HG02840 (cell line): ENCODE results near the gene GOLGA6C.
"Not testable (repeated sequence)": the region's sequence is repeated elsewhere in the genome, so short reads cannot be mapped to it uniquely, and the experiment has no call there.

Source experiments
- ATAC-seq: cut with Tn5 transposase; IDR thresholded peaks from one replicate; pipeline ENCODE4 v1.9.1; 2021; ENCODE audit warnings: mild to moderate bottlenecking, moderate library complexity, moderate number of reproducible peaks; ENCODE audit not compliant: unreplicated experiment, low FRiP score

Gene GOLGA6C

DNA sequence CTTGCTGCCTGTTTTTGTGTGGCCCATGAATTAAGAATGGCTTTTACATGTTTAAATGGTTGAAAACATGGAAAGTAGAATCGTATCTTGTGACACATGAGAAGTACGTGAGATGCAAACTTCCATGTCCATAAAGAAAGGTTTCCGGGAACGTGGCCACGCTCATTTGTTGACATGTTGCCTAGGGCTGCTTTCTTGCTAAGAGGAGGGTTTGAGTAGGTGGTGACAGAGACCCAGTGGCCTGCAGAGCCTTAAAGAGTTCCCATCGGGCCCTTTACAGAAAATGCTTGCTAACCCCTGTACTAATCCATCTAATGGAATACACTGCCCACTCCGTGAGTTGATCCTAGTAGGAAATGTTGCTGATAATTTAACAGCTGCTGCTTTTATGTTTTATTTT, 31.0 kb upstream of the GOLGA6C start:
- ATAC-seq: not testable (repeated sequence)

DNA sequence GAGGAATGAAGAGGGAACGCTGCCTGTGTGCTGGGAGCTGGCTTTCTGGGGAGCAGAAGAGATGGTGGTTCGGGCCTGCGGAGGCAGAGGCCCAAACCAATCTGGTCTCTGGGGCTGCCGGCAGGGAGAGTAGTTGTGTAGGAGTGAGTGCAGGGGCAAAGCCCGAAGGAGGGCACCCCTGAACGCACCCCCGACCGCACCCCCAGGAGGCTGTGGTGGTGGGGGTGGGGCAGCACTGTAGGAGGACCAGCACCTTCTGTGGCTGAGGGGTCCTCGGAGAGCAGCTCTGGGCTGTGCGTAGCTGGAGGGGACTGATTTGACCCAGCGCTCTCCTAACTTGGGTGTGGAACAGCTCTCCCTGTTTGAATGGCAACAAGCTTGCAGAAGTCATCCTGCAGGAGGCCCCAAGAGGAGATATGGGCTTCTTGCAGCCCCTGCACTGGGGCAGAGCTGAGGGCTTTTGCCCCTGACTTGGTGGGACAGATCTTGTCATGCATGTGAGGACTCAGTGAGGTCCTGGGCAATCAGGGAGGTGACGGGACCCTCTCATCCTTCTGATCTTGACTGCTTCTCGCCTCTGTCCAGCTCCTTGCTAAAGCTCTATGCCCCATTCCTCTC, 30.4 kb upstream of the GOLGA6C start:
- no peak for ATAC-seq

DNA sequence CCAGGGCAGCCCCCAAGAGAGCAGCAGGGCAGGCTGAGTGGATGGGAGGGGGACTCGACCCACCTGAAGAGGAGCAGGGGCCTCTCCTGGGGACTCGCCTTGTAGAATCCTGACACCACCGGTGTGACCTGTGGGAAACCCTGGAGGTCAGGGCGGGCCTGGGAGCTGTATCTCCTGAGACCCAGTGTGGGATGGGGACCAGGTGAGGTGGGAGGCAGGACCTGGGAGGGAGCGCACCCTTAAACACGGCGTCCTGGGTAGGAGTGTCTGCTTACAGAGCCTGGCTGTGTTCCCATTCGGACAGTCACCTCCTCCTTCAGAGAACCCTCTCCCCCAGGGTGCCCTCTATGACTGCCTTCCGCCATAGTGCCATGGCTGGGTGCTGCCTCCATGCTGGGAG, 29.3 kb upstream of the GOLGA6C start:
- ATAC-seq: no peak

DNA sequence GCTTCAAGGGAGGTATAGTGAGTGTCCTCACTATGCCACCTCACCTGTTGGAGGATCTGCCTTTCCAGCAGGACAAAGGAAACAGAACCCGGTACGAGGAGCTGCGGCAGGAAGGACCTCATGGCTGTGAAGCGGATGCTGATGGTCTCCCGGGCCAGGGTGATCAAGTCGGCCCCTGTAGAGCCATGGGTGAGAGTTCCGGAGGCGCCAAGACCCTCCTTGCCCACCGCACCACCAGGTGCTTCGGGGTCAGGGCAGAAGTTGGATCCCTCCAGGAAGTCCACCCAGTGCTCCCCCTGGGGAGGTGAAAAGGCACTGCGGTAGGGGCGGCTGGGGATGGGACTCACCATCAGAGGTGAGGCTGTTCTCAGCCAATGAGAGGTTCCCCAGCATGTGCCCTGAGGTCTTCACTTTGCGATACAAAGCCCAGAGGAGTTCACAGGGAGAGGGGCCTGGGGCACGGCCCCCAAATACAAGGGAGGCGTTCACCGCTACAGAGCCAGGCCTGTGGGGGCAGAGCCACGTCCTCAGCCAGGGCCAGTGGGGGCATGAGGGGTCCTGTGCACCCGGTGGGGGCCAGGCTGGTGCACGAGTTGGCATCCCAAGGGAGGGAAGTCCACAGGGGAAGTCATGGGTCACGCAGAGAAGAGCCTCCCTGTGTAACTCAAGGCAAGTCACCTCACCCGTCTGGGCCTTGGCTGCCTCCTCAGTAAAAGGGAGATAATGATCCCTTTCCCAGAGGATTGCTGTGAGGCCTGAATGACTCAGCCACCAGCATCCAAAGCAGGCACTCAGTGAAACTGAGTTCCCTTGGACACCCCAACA, 28.7 kb upstream of the GOLGA6C start:
- ATAC-seq: no peak

DNA sequence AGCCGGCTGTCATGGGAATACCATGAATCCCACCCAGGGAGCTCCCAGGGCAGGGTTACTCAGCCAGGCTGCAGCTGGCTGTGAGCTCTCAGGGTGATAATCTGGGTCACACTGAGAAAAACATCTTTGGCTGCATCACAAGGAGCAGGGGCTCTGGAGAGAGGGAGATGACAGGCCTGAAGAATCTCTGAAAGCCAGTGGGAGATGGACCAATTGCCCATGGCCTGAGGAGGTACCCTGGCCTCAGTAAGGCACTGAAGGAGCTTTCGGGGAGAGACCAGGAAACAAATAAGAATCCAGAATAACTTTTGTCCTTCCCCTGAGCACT, 28.2 kb upstream of the GOLGA6C start:
- no peak for ATAC-seq

DNA sequence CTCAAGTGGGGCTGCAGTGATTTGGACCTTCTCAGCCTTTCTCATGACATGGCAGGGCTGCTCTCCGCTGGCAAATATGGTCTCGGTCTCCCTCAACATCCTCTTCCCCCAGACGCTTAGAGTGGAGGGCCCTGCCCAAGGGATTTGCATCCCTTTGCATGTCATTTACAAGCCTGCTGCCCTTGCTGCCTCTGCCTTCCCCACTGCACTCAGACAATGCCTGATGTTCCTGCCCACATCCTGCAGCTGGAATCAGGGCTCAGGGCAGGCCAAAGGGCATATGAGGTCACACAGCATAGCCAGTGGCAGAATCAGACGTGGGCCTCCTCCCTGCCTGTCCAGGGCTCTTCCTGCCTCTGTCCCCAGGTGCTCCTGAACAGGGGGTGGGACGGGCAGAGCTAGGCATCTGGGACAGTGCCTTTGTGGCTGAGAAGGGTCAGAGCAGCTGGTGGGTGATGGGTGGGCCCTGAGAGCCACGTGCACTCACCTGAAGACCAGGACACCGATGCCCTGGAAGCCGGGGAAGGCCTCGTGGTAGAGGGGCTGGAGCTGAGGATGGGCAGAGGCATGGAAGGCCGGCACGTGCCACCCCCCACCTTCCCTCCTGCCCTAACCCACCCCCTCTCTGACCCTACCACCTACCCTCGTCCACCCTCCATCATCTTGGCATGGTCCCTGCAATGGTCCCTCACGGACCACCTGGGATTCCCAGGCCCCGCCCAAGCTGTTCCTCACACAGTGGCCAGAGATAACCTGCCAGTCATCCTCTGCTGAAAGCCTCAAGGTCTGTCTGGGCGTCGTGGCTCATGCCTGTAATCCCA, 27.4 kb upstream of the GOLGA6C start:
- ATAC-seq: no peak

DNA sequence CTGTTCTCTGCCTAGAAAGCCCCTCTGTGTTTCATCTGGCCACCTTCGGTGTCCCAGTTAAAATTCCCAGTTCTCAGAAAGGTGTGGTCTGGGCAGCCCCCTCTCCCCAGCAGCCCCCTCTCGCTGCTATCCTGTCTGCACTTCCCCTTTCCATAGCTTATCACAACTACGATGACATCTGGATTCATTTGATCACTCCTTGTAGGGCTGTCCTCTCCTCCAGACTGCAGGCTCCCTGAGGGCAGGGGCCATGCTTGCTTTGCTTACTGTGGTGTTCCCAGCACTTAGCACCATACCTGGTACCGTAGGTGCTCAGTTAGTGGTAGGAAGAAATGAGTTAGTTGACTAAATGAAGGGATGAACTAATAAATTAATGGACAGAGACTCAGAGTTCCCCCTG, 26.3 kb upstream of the GOLGA6C start:
- ATAC-seq: no peak

DNA sequence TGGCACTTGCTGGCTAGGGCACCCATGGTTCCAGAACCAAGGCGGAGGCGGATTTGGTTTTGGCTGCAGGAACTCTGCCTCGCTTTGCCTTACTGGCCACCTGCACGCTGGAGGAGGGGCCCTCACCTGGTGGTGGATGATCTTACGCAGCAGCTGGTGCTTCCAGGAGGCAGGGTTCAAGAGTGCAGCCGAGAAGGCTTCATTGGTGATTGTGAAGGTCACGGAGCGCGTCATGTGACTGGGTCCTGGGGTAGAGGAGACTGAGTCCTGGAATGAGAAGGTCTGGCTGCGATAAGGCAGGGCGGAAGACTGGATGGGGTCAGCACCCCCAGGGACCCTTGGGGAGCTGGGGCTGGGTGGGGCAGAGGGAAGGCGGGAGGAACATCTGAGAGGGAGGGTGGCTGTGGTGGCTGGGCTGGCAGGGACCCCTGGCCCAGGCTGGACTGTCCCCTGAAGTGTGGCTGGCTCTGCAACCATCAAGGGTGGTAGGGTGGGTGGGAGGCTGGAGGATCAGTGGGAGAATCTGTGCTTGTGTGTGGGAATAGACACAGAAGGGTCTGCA, 25.8 kb upstream of the GOLGA6C start:
- no peak for ATAC-seq

DNA sequence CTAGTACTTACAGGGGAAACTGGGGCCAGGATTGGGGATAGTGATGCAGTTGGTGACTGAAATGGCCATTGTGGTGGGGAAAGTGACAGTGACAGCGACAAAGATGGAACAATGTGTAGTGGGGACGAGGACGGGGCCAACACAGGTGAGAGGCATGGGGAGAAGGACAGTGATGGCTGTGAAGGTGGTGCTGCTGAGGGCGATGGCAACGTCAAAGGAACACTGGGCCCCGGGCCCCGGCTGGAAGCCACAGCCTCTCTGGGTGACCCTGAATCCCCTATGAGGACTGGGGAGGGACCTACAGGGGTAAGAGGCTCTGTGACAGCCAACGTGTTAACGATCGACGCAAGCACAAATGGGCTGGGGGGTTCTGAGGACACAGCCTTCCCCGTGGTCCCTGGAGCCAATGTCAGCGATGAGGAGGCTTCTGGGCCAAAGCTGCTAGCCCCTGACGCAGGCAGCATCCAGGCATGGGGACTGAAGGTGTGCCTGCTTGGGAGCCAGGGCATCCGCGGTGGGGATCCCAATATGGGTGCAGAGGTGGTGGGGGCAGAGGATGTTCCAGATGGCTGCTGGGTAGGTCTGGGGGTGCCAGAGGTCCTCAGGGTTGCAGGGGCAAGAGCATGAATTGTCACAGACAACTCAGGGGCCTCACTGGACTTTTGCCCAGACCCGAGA, 25.2 kb upstream of the GOLGA6C start:
- no peak for ATAC-seq

DNA sequence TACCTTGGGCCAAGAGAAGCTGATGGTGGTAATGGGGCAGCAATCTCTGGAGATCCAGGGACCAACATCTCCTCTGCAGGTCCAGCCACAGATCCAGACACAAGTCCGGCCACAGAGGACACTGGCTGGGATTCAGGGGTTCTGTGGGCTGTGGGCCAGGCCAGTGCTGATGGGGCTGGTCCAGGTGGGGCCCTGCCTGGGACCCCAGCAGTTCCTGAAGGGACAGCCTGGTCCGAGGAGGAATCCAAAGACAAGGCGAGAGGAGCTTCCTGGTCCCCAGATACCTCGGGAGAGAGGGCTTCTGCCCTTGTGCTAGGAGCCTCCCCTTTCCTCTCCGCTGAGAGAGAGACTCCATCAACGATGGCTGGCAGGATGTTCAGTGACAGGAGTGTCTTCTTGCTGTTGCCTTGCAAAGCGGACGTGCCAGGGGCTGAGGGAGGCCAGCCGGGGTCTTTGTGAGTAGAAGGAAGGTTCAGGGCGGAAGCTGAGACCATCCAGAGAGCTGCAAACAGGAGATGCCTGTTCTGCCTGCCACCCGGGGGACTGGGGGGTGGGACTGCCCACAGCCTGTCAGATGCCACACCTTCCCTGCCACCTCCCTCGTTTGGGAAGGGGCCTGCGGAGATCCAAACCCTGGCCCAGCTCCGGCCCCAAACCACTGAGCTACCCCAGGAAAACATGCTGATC, 24.5 kb upstream of the GOLGA6C start:
- ATAC-seq: no peak

DNA sequence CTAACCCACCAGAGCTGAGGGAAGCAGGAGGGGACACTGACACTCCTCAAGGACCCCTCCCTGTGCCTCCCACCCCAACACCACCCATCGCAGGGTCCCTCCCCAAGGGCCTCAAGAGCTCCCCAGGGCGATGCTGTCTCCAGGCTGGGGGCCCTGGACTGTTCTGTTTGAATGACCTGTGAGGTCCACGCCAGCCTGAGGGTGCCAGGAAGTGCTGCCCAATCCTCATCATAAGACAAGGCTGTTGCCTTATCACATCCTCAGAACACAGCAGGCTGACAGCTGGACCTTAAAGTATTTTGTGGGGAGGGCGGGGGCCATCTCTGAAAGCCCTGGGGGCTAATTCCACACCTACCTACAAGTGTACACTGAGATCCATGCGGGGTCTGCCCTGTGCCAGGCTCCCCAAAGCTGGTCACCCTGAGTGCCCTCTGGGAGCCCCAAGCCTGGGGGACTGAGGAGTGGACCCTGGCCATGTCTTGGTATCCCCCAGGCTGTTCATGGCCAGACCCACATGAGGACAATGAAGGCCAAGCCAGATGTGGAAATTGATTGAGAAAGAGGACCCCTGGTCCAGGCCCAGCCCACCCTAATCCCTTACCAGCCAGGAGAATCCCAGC, 23.8 kb upstream of the GOLGA6C start:
- ATAC-seq: no peak

DNA sequence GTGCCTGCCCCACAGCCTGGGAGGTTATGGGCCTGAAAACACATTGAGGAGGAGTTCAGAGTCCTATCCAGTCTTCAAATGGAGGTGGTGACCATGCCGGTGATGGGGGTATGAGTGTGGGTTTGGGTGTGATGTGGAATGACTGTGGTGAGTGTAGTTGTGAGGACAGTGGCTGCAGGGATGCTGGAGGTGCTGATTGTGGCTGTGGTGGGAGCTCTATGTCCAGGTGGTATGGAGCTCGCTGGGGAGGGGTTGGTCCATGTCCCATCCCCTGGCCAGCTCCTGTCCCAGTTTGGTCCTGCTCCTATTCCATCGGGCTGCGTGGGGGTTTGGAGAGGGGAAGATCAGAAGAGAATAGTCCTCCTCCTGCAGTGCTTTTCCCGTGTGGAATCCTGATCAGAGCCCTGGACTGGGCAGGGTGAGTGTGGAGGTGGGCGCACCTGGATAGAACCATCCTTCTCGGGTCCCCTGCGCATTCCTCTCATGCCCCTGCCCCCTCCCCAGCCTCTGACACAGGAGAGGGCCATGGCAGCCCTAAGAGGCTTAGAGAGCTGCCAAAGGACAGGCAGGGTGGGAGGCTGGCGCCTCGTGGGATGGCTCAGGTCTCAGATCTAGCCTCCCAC, 23.0 kb upstream of the GOLGA6C start:
- no peak for ATAC-seq

DNA sequence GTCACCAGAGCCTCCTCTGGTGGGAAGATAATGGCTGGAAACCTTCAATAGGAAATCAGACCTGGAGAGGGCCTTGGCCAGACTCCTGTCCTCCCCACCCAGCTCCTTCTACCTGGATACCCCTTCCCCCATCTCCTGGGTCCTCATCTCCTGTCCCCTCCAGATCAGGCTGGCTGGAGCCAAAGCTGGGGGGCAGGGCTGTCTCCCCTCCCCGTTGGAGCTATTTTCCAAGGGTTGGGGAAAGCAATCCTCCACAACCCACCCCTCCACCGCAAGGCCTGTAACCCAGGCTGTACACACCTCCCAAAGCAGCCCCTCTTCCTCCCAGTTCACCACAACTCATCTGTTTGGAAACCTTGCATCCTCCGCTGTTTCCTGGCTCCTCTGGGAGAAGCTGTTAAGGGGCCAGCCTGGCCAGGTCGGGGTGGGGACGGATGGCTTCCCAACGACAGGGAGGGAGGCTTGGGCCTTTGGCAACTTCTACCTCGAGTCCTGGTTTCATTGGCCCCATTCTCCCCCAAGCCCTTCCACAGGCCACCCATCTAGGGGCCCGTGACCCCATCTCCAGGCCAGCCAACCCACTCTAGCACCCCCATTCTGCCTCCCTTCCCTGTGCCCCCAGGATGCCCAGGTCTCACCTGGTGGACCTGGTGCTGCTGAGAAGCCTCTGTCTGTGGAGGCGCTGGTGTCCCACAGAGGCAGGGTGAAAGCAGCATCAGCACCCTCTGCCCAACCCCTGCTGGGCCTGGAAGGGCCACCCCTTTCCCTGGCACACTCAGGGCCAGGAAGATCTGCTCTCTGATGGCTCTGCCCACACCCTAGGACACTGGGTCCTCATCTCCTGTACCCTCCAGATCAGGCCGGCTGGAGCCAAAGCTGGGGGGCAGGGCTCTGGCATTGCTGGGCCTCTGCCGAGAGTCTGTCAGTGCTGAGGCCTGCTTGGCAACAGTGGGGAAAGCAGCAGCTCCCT, 22.1 kb upstream of the GOLGA6C start:
- no peak for ATAC-seq

DNA sequence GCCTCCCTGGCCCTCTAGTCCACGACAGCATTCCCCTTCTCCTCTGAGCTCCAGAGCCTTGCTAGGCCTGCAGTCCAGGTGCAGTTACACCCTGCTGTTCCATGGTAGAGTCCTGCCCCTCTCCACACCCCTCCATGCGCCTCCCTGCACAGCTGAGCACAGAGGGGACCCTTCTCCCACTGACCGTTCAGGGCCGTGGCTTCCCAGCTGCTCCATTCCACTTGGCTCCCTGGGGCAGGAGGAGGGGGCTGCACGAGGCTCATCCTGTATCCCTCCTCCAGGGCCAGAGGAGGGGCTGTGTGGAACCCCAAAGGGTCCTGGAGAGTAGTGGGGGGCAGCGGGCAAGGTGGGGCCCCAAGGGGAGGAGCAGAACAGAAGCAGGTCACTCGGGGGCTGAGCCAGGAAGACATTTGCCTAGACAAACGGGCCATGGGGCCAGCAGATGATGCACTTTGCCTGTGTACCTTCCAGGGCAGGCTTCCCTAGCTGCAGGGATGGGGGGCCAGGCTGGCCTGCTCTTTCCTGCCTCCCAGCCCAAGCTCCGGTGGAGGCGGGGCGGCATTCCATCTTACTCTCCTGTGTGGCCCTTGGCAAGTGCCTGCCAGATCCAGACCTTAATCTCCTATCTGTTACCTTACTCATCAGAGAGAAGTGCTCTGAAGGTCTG, 20.7 kb upstream of the GOLGA6C start:
- ATAC-seq: no peak

DNA sequence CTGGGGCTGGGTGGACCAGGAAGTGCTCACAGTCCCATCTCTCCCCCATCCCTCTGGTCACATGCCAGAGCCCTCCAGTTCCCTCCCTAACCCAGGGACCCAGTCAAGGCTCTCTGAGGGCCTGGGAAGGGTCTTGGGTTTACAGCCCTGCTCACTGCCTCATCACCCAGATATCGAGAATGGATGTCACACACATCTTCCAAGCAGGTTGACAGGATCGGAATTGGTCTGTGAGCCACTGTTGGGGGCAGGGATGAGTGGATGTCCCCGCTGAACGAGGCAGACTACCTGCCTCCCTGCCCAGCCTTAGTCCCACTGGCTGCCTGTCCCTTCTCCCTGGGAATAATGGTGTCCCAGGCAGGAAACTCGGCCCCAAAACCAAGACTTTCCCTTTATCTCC, 20.0 kb upstream of the GOLGA6C start:
- no peak for ATAC-seq

DNA sequence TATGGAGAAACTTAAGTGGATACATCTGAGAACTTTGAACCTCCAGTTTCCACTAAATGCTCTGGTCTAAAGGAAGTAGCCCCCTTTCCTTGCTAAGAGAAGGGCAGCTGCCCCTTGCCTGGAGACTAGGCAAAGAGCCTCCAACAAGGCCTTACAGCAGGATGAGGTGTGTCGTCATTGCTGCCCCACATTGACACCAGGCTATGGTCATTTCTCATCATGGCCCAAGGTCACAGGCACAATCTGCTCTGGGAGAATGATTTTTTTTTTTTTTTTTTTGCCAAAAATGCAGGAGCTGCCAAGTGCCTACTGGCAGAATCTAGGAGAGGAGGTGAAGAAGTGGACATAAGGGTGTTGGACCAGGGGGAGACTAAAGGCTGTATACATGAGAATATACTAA, 12.4 kb upstream of the GOLGA6C start:
- not testable (repeated sequence) for ATAC-seq

DNA sequence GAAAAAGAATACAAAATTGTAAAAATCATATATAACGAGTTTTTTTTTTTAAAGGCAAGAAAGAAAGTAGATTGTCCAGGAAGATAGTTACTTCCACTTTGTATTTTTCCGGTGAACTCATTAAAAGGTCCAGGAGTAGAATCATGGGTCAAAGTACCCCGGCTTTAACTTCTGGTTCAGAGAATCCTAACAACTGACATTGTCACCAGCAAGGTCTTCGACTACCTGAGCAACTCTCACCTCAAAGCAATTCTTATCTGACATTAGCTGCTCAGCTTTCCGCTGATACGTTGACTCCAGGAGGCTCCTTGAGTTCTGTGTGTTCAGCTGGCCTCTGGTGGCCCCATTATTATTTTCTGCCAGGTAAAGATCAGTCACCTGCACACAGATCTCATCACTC, 9.1 kb upstream of the GOLGA6C start:
- not testable (repeated sequence) for ATAC-seq

DNA sequence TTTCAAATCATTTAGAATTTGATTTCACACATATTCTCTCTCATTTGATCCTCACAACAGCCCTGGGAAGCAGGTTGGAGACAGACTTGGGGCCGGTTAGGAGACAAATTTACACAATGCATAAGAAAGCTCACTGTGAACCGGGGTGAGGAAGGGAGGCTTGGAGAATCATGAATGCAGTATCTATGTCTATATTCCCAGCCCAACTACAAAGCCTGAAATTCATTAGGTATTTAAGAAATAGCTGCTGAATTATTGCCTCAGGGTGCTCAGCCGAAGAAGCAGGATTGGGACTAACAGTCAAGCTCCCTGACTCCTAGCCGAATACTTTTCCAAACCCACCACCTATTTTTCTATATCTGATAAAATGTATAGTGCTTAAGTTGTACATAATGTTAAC, 8.4 kb upstream of the GOLGA6C start:
- ATAC-seq: no peak
